ENCODE data around the gene SESTD1.
"Not testable (repeated sequence)": the region's sequence is repeated elsewhere in the genome, so short reads cannot be mapped to it uniquely, and the experiment has no call there.

Gene SESTD1

GRCh38 chr2:179237209-179237946 lies 27.3 kb downstream of the SESTD1 start:
- DNase-seq: no peak

- no peak for DNase-seq
These were observed 29.0 kb downstream of the SESTD1 start for GRCh38 chr2:179235463-179236108.

GRCh38 chr2:179234658-179235240 lies 29.9 kb downstream of the SESTD1 start:
- no peak for DNase-seq

- peak; percentile 0 for DNase-seq
These were observed 30.8 kb downstream of the SESTD1 start for GRCh38 chr2:179233626-179234430.

GRCh38 chr2:179233083-179233490 lies 31.5 kb downstream of the SESTD1 start:
- peak; percentile 0 for DNase-seq

- peak; percentile 26 for DNase-seq
These were observed 37.7 kb downstream of the SESTD1 start for GRCh38 chr2:179226961-179227259.

GRCh38 chr2:179226203-179226960 lies 38.2 kb downstream of the SESTD1 start:
- DNase-seq: no peak

GRCh38 chr2:179224361-179224760 lies 40.3 kb downstream of the SESTD1 start:
- DNase-seq: no peak

- DNase-seq: peak; percentile 0
These were observed 42.6 kb downstream of the SESTD1 start for GRCh38 chr2:179222076-179222475.

GRCh38 chr2:179218848-179219594 lies 45.6 kb downstream of the SESTD1 start:
- peak; percentile 74 for DNase-seq

GRCh38 chr2:179214671-179215070 lies 50.0 kb downstream of the SESTD1 start:
- DNase-seq: not testable (repeated sequence)

GRCh38 chr2:179211355-179211754 lies 53.3 kb downstream of the SESTD1 start:
- no peak for DNase-seq

- DNase-seq: not testable (repeated sequence)
These were observed 56.4 kb downstream of the SESTD1 start for GRCh38 chr2:179208277-179208676.

- DNase-seq: no peak
These were observed 57.6 kb downstream of the SESTD1 start for GRCh38 chr2:179207047-179207446.

GRCh38 chr2:179201869-179202268 lies 62.8 kb downstream of the SESTD1 start:
- no peak for DNase-seq

GRCh38 chr2:179195926-179196590 lies 68.6 kb downstream of the SESTD1 start:
- DNase-seq: not testable (repeated sequence)

- DNase-seq: no peak
These were observed 69.5 kb downstream of the SESTD1 start for GRCh38 chr2:179195141-179195540.

GRCh38 chr2:179193759-179194394 lies 70.8 kb downstream of the SESTD1 start:
- no peak for DNase-seq

GRCh38 chr2:179191110-179191509 lies 73.5 kb downstream of the SESTD1 start:
- DNase-seq: no peak

- DNase-seq: peak; percentile 0
These were observed 78.5 kb downstream of the SESTD1 start for GRCh38 chr2:179186126-179186525.

- DNase-seq: no peak
These were observed 80.0 kb downstream of the SESTD1 start for GRCh38 chr2:179184610-179185009.

Measured in hematopoietic multipotent progenitor cell treated with erythropoietin and hydrocortisone succinate and interleukin-3 and kit ligand, for 8 days (in vitro differentiated cells).